HuH-7 (cell line): ENCODE data around the gene ELSPBP1.
"Not testable (repeated sequence)": the region's sequence is repeated elsewhere in the genome, so short reads cannot be mapped to it uniquely, and the experiment has no call there.

Experiments
- DNase-seq: peaks from one replicate; pipeline ENCODE4 v3.0.0; 2011; ENCODE audit warnings: low spot score

The ELSPBP1 gene

GRCh38 chr19:48043675-48044258 lies 49.3 kb downstream of the ELSPBP1 start, which contains the start of gene CABP5:
Gene CABP5 (minus strand): TSS chr19:48044079. CDS start chr19:48043922, 157 bp downstream.
- DNase-seq = no peak

DNA sequence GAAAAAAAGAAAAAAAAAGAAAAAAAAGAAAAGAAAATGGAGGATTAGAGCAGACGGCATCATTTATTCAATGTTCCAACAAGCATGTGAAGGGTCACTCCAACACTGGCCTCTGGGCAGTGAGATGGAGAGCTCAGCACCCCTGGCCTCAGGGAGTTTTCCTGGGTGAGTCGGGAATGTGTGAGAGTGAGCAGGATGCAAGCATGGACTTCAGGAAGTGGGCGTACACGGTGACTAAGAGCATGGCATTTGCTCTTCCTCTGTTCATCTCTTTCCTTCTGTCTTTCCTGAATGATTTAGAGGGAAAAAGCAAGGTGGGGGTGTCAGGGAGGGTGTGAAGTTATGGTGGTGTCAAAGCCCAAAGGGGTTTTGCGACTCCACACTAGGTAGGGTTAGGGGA lies 50.1 kb downstream of the ELSPBP1 start:
- no peak for DNase-seq

GRCh38 chr19:48051335-48052033 lies 57.1 kb downstream of the ELSPBP1 start:
- DNase-seq = no peak

- no peak for DNase-seq
These were observed 58.6 kb downstream of the ELSPBP1 start for GRCh38 chr19:48053076-48053475.

DNA sequence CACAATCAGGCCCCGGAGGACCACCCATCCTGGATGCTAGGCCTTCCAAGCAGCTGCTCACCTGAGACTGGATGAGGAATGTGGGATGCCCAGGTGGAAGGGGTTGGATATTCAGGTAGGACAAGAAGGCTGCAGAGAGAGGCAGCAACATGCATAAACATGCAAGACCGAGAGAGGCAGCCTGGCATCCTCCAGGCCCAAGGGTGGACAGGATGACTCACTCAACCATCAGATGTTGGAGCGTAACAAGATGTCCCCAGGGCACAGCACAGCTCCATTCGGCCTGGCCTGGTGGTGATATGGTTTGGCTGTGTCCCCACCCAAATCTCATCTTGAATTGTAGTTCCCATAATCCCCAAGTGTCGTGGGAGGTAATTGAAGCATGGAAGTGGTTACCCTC lies 59.4 kb downstream of the ELSPBP1 start:
- no peak for DNase-seq

DNA sequence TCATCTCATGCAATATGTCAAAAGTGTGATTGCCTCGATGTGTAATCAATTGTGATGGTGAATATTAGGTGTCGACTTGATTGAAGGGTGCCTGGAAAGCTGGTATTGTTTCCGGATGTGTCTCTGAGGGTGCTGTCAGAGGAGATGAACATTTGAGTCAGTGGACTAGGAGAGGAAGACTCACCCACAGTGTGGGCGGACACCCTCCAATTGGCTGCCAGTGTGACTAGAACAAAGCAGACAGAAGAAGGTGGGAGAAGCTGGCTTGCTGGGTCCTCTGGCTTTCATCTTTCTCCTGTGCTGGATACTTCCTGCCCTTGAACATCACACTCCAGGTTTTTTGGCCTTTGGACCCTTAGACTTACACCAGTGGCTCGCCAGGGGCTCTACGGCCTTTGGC lies 64.9 kb downstream of the ELSPBP1 start:
- DNase-seq = no peak

DNA sequence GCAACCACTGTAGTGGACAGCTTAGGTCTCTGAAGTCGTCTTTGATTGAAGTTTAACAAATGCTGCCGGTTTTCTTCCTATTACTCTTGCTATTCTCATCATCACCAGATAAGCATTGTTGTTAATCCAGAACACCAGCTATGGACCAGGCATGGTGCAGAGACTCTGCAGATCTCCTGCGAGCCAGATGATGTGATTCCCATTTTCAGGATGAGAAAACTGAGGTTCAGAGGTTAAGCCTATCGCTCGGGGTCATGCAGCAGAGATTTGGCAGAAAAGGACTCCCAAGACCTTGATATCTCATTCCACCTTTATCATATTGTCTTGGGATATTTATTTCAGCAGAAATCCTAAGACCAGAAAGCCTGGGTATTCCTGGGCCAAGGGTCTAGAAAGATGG lies 65.9 kb downstream of the ELSPBP1 start:
- DNase-seq = no peak

DNA sequence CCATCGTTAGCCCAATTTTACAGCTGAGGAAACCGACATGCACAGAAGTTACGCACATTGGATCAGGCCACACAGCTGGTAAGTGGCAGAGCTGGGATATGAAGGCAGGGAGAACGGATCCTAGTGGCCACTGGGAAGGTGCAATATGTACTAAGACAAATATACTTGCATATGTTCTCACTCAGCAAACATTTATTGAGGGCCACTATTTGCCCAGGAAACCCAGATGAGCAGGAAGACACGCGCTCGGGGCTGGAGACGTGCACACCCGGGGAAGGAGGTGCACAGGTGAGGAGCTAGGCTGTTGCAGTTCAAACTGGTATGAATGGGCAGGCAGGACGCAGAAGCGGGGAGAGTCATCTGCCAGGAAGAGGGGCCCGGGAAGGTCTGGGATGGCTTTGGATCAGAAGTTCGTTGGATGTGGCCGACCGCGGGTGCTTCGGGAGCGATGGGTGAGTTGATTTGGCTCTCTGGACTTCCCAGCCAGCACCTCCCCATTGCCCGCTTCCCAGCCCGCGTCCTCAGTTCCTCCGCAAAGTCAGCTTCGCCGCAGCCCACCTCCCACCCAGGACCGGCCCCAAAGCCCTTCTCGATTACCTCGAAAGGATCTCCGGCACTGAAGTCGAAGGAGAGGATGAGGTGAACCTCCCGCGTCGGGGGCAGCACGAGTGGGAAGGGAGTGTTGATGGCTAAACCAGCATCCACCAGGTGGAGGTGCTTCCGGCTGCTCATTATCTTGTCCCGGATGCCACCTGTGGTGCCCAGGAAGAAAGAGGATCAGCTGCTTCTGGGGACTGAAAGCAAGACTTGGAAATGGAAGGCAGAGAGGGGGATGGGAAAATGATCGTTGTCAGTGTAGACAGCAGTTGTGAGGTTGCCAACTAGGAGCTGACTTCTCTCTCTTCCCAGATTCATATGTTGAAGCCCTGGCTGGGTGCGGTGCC lies 67.2 kb downstream of the ELSPBP1 start:
- no peak for DNase-seq

GRCh38 chr19:48064509-48064908 lies 70.1 kb downstream of the ELSPBP1 start:
- DNase-seq = no peak

- DNase-seq = peak; percentile 26
These were observed 75.0 kb downstream of the ELSPBP1 start for GRCh38 chr19:48069435-48069834.

DNA sequence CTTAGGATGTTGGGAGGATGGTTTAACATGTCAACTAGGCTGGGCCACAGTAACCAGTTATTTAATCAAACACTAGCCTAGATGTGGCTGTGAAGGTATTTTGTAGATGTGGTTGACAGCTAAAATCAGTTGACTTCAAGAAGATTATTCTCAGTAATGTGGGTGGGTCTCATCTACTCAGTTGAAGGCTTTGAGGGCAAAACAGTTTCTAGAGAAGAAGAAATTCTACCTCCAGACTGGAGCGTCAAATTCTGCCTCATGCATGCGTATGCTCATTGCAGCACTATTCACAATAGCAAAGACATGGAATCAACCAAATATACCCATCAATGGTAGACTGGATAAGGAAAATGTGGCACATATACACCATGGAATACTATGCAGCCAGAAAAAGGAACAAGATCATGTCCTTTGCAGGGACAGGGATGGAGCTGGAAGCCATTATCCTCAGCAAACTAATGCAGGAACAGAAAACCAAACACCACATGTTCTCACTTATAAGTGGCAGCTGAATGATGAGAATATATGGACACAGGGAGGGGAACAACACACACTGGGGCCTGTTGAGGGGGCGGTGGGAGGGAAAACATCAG lies 75.8 kb downstream of the ELSPBP1 start:
- not testable (repeated sequence) for DNase-seq
